AG09319 (cell line): ENCODE data around the gene CDKN2D.

Experiments used
- DNase-seq: peaks from one replicate; pipeline ENCODE4 v3.0.0-alpha.2; 2010; ENCODE audit warnings: low read depth; ENCODE audit errors: extremely low read depth
- TF ChIP-seq, protein P1 (sequence below): IDR thresholded peaks from 2 replicates; pipeline ENCODE4 v1.5.1; 2011; ENCODE audit warnings: low read depth, mild to moderate bottlenecking, inconsistent platforms, low read length, moderate library complexity

Gene CDKN2D

DNA sequence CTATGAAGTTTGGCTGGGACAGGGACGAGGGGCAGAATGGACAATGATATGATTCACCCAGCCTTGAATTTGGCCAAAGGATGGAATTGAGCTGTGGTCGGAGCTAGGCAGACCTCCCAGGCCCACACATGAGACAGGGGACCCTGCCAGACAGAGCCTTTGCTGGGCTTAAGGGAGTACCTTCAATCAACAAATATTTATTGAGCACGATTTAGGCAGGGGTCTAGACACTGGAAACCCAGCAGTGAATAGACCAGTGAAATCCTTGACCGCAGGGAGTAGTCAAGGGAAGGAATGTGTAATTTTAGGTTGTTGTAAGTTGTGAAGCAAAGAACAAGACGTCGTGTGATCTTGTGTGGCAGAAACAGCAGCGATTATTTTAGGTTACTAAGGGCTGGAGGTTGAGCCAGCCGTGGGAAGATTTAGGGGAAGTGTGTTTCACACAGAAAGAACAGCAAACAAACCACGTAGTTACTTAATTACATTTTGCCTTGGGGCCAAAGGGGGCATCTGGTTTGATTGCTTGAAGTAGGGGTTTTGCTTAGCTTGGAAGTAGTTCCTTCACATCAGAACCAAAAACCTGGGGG is 35.2 kb upstream of the CDKN2D start:
- DNase-seq, result no peak
- TF ChIP-seq, protein P1, sequence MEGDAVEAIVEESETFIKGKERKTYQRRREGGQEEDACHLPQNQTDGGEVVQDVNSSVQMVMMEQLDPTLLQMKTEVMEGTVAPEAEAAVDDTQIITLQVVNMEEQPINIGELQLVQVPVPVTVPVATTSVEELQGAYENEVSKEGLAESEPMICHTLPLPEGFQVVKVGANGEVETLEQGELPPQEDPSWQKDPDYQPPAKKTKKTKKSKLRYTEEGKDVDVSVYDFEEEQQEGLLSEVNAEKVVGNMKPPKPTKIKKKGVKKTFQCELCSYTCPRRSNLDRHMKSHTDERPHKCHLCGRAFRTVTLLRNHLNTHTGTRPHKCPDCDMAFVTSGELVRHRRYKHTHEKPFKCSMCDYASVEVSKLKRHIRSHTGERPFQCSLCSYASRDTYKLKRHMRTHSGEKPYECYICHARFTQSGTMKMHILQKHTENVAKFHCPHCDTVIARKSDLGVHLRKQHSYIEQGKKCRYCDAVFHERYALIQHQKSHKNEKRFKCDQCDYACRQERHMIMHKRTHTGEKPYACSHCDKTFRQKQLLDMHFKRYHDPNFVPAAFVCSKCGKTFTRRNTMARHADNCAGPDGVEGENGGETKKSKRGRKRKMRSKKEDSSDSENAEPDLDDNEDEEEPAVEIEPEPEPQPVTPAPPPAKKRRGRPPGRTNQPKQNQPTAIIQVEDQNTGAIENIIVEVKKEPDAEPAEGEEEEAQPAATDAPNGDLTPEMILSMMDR, result no peak

DNA sequence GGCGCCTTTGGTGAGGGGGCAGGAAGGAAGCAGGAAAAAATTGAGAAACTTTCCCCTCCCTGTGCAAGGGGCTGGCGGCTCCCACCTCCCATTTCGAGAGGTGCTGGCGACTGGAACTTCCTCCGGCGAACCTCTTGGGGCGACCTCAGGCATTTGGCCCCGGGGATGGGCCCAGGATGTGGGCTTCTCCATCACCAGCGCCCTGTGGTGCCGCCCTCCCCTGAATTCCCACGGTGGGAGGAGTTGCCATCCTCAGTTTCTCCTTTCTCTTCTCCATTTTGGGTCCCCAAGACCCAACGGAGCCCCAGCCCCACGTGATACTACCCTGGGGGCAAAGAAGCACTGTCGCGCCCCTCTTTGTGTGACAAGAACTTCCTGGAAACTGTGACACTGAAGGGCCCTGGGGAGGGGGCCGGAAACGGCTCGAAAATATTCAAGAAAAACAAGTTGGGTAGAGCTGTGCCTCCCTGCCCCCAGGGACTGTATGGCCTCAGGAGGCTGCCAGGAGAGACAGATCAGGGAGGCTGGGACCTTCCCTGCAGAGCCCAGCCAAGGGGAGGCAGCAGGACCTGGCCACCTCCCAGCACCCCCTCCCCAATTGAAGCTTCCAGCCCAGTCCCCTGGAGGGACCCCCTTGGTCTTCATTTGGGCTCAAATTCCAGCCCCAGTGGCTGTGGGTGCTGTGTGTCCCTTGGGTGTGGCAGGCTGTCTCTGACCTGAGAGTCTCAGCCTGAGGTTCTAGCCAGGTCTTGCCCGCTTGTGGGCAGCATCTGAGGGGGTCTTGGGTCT is 34.5 kb upstream of the CDKN2D start:
- DNase-seq, result no peak
- TF ChIP-seq, protein P1, result no peak

DNA sequence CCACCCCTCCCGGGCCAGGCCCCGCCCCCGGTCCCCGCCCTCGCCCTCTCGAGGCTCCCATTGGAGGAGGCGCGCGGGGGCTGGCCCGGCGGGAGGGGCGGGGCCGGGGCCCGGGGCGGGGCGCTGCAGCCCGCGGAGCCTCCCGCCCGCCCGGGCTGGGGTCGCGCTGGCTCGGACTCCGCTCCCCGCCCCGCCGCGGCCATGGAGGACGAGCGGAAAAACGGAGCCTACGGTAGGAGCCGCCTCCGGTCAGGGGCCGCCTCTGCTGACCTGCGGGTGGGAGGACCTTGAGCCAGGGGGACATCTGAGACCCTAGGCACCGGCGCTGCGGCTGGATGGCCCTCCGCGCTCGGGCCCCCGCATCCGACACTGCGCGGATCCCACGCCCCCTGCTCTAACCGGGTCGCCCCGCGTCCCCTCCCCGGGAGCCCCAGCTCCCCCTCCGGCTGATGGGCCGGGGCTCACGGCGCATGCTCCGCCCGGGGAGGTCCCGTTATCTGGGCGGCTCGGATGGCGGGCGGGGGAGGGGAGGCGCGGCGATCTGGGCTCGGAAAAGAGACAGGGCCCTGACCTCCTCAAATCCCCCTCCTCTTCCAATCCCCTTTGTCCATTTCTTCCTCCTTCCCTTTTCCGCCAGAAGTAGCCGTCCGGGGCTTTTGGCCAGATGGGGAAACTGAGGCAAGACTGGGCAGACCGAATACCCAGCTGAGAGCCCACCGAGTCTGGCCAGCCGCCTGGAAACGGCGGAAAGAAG is 33.7 kb upstream of the CDKN2D start:
- DNase-seq, result no peak
- TF ChIP-seq, protein P1, result no peak

DNA sequence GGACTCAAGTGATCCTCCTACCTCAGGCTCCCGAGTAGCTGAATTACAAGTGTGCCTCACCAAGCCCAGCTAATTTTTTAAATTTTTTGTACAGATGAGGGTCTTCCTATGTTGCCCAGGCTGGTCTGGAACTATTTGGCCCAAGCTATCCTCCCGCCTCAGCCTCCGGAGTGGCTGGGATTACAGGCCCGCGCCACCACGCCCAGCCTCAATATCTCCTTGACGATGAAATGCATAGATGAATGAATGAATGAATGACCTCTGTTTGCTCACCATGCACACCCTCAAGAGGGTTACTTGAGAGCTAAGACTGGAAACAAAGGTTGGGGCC is 33.2 kb upstream of the CDKN2D start:
- TF ChIP-seq, protein P1, result no peak
- DNase-seq, result no peak

DNA sequence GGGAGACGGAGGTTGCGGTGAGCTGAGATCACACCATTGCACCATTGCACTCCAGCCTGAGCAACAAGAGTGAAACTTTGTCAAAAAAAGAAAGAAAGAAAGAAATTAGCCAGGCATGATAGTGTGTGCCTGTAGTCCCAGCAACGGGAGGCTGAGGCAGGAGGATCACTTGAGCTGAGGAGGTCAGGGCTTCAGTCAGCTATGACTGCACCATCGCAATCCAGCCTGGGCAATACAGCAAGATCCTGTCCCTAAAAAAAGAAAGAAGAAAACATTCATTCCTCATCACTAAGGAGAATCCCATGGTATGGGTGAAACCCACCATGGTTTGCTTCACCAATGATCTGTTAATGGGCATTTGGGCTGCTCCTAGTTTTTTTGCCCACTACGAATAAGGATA is 31.4 kb upstream of the CDKN2D start:
- TF ChIP-seq, protein P1, result no peak
- DNase-seq, result no peak

DNA sequence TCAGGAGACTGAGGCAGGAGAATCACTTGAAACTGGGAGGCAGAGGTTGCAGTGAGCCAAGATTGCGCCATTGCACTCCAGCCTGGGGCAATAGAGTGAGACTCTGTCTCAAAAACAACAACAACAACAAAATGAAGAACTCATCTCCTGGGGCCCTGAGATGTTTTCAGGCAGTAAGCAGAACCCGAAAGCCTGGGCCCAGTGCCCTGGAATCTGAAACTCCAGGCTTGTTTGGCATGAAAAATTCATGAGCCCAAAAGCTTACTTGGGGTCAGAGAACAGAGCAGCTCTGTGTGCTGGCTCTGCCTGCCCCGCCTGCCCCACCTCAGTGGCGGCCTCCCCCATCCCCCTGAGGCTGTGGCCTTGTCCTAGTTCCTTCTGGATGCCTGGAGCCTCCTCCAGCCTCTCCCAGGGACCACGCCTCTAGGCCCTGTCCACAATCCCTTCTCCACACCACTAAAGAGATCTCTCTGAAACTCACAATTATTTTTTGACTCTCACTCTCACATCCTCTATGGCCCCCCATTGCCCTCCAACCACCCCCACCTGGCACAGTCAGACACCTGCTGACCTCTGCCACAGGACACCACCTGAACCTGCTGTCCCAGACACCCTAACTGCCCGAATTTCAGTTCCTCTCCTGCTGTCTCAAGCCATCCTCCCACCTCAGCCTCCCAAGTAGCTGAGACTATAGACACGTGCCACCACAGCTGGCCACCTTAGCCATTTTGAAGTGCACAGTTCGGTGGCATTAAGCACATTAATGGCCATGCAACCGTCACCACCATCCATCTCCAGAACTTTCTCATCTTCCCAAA is 25.2 kb upstream of the CDKN2D start:
- DNase-seq, result no peak
- TF ChIP-seq, protein P1, result no peak
